GM23338 (cell line): ENCODE measurements around the gene GAA. TPM values are rescaled to one million over a fixed set of nuclear protein-coding genes. Genes with fewer than 3 reads are reported as not detected.

ENCODE experiments used
- ATAC-seq: fragments of 200-7000 bp; cut with Tn5 transposase; 3 replicates; pipeline ENCODE4 v1.9.1; 2020
- DNase-seq: peaks from one replicate; pipeline ENCODE4 v3.0.0-alpha.2; 2015; ENCODE audit warnings: low spot score
- H2AFZ ChIP-seq: fragments of 200-600 bp; sonication (generic); 2 replicates; pipeline ENCODE4 v1.8.0; 2016; ENCODE audit warnings: antibody characterized with exemption, mild to moderate bottlenecking, moderate library complexity
- H3F3A ChIP-seq: fragments of 200-600 bp; sonication (generic); replicated peaks from 2 replicates; pipeline ENCODE4 v1.8.0; 2017; ENCODE audit warnings: antibody characterized with exemption, mixed run types, low read depth
- H3K27ac ChIP-seq: fragments of 200-600 bp; sonication (generic); 2 replicates; pipeline ENCODE4 v1.6.1; 2016; ENCODE audit warnings: low read depth
- H3K27me3 ChIP-seq: fragments of 200-600 bp; sonication (generic); 2 replicates; pipeline ENCODE4 v1.8.0; 2016; ENCODE audit warnings: mild to moderate bottlenecking, mixed run types, moderate library complexity; ENCODE audit not compliant: insufficient read depth
- H3K36me3 ChIP-seq: fragments of 200-600 bp; sonication (generic); 2 replicates; pipeline ENCODE4 v1.8.0; 2016; ENCODE audit warnings: mild to moderate bottlenecking; ENCODE audit not compliant: insufficient read depth
- H3K4me1 ChIP-seq: fragments of 200-600 bp; sonication (generic); 2 replicates; pipeline ENCODE4 v1.8.0; 2016; ENCODE audit warnings: mild to moderate bottlenecking, moderate library complexity; ENCODE audit not compliant: insufficient read depth
- H3K4me2 ChIP-seq: fragments of 200-600 bp; sonication (generic); 2 replicates; pipeline ENCODE4 v1.7.1; 2017; ENCODE audit warnings: mixed run types
- H3K4me3 ChIP-seq: fragments of 200-600 bp; sonication (generic); 2 replicates; pipeline ENCODE4 v1.6.1; 2016; ENCODE audit warnings: mixed run types
- H3K79me2 ChIP-seq: fragments of 200-600 bp; sonication (generic); replicated peaks from 2 replicates; pipeline ENCODE4 v1.8.0; 2017; ENCODE audit warnings: mild to moderate bottlenecking; ENCODE audit not compliant: insufficient read depth
- H3K9me2 ChIP-seq: fragments of 200-600 bp; sonication (generic); 2 replicates; pipeline ENCODE4 v1.8.0; 2017; ENCODE audit not compliant: insufficient read depth
- H4K20me1 ChIP-seq: fragments of 200-600 bp; sonication (generic); replicated peaks from 2 replicates; pipeline ENCODE4 v1.8.0; 2017; ENCODE audit warnings: mild to moderate bottlenecking; ENCODE audit not compliant: insufficient read depth
- H3K27ac Mint-ChIP-seq: 2 replicates; pipeline ENCODE4 v1.8.0; 2020; ENCODE audit warnings: inconsistent platforms, mild to moderate bottlenecking, moderate library complexity, mixed read lengths
- H3K27me3 Mint-ChIP-seq: 3 replicates; pipeline ENCODE4 v1.8.0; 2022; ENCODE audit warnings: low read depth, mild to moderate bottlenecking, moderate library complexity, mixed read lengths, inconsistent platforms; ENCODE audit not compliant: insufficient read depth, poor library complexity
- H3K36me3 Mint-ChIP-seq: 3 replicates; pipeline ENCODE4 v1.8.0; 2021; ENCODE audit warnings: low read depth, mild to moderate bottlenecking, inconsistent platforms, moderate library complexity, mixed read lengths
- H3K4me1 Mint-ChIP-seq: 3 replicates; pipeline ENCODE4 v1.8.0; 2020; ENCODE audit warnings: mild to moderate bottlenecking, inconsistent platforms, mixed read lengths
- H3K4me3 Mint-ChIP-seq: 3 replicates; pipeline ENCODE4 v1.8.0; 2021; ENCODE audit warnings: moderate library complexity, mild to moderate bottlenecking, inconsistent platforms, mixed read lengths
- H3K9me3 Mint-ChIP-seq: 3 replicates; pipeline ENCODE4 v1.8.0; 2020; ENCODE audit warnings: moderate library complexity, mild to moderate bottlenecking, inconsistent platforms, mixed read lengths
- CREB1 ChIP-seq: fragments of 250-450 bp; sonication (Bioruptor Pico); IDR thresholded peaks from 2 replicates; pipeline ENCODE4 v1.5.0; 2020; ENCODE audit warnings: low read depth, mild to moderate bottlenecking, moderate library complexity
- EZH2phosphoT487 ChIP-seq: fragments of 200-600 bp; sonication (generic); IDR thresholded peaks from one replicate; pipeline ENCODE4 v1.8.1; 2018; ENCODE audit warnings: antibody characterized with exemption; ENCODE audit not compliant: unreplicated experiment
- NANOG ChIP-seq: IDR thresholded peaks from 2 replicates; pipeline ENCODE4 v1.6.1; 2016; ENCODE audit warnings: antibody characterized with exemption, borderline replicate concordance
- POLR2AphosphoS5 ChIP-seq: IDR thresholded peaks from 2 replicates; pipeline ENCODE4 v1.6.1; 2016; ENCODE audit warnings: antibody characterized with exemption, low read depth
- STAT1 ChIP-seq: IDR thresholded peaks from one replicate; pipeline ENCODE4 v1.6.1; 2016; ENCODE audit warnings: antibody characterized with exemption; ENCODE audit not compliant: unreplicated experiment
- ZNF114 ChIP-seq: fragments of 250-450 bp; sonication (Bioruptor Pico); IDR thresholded peaks from 2 replicates; pipeline ENCODE4 v1.5.0; 2020; ENCODE audit warnings: mild to moderate bottlenecking, moderate library complexity
- ZNF331 ChIP-seq: fragments of 250-450 bp; sonication (Bioruptor Pico); IDR thresholded peaks from 2 replicates; pipeline ENCODE4 v1.5.0; 2020; ENCODE audit warnings: low read depth, mild to moderate bottlenecking, moderate library complexity
- ZNF462 ChIP-seq: fragments of 250-450 bp; sonication (Bioruptor Pico); IDR thresholded peaks from 2 replicates; pipeline ENCODE4 v1.5.0; 2020; ENCODE audit warnings: mild to moderate bottlenecking, moderate library complexity
- polyA plus RNA-seq: library from polyadenylated mRNA; unstranded; fragments of >200 nt; fragmentation: Nextera tagmentation; extraction: Ambion mirVana; gene quantifications from 2 replicates; pipeline ENCODE4 v1.2.1, GENCODE V29; 2016
- total RNA-seq: library from RNA; depleted of rRNA; stranded (reverse); fragments of >200 nt; shearing (Covaris generic); gene quantifications from 2 replicates; pipeline ENCODE4 v1.2.3, GENCODE V29; 2014
- TF ChIP-seq, protein P1 (sequence below), 2 experiments: fragments of 200-600 bp in 1 of 2; sonication (generic) in 1 of 2; conservative IDR thresholded peaks; 2 replicates each; pipeline versions ENCODE4 v1.5.1 to v1.6.1; 2016 to 2017; ENCODE audit warnings: antibody characterized with exemption in 2 of 2, low read depth in 2 of 2, mild to moderate bottlenecking in 2 of 2, moderate library complexity in 1 of 2

GAA gene
- total and polyA plus RNA-seq, 2 experiments from 2014 or later, result 72.5 to 98.1 TPM

DNA sequence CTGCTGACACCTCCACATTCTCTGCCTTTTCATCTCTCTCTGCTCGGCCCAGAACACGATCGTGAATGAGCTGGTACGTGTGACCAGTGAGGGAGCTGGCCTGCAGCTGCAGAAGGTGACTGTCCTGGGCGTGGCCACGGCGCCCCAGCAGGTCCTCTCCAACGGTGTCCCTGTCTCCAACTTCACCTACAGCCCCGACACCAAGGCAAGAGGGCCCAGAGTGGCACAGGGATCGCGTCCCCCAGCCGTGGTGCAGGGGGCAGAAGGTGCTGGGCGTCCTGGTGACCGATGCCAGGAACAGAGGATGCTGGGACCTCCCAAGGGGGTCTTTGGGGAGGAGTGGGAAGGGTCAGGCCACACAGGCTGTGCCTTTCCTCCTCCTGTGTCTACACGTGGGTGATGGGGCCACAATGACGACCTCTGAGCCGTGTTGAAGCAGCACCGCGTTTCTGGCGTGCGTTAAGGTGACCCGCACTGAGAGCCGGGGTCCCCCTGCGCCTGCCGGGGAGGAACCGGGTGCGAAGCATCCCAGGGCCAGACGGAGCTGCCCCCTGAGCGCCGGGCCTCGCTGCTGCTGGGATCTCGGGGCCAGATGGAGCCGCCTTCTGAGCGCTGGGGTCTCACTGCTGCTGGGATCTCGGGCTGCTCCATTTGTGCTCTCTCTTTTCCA, 17.4 kb downstream of the GAA start:
- Mint-ChIP-seq H3K36me3 (peaks cover 23% of the 10 kb centered on the region; the same call in 2 of the 3 replicates), H3K27me3 (peaks cover 11% of the 10 kb centered on the region), H3K4me3 (no peak overlapping the region), H3K9me3 (no peaks in the 10 kb centered on the region; the same call in 2 of the 3 replicates), H3K27ac (no peak overlapping the region), H3K4me1 (peaks cover 5% of the 10 kb centered on the region; the same call in 2 of the 3 replicates)
- Histone ChIP-seq H3K4me3 (no peak overlapping the region), H2AFZ (no peak overlapping the region), H3K27me3 (no peaks in the 10 kb centered on the region), H3K27ac (no peak overlapping the region), H3K4me2 (no peak overlapping the region), H3K4me1 (peaks cover 2% of the 10 kb centered on the region; the same call in 1 of the 2 replicates), H3F3A (peaks cover 7% of the 10 kb centered on the region; the same call in 1 of the 2 replicates), H3K36me3 (no peaks in the 10 kb centered on the region; the same call in 1 of the 2 replicates), H3K79me2 (no peaks in the 10 kb centered on the region), H3K9me2 (no peaks in the 10 kb centered on the region), H4K20me1 (no peaks in the 10 kb centered on the region)
- ATAC-seq (no peak), DNase-seq (no peak)
- TF ChIP-seq, protein P1, sequence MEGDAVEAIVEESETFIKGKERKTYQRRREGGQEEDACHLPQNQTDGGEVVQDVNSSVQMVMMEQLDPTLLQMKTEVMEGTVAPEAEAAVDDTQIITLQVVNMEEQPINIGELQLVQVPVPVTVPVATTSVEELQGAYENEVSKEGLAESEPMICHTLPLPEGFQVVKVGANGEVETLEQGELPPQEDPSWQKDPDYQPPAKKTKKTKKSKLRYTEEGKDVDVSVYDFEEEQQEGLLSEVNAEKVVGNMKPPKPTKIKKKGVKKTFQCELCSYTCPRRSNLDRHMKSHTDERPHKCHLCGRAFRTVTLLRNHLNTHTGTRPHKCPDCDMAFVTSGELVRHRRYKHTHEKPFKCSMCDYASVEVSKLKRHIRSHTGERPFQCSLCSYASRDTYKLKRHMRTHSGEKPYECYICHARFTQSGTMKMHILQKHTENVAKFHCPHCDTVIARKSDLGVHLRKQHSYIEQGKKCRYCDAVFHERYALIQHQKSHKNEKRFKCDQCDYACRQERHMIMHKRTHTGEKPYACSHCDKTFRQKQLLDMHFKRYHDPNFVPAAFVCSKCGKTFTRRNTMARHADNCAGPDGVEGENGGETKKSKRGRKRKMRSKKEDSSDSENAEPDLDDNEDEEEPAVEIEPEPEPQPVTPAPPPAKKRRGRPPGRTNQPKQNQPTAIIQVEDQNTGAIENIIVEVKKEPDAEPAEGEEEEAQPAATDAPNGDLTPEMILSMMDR (conservative IDR thresholded peaks at IDR 0.05; ENCODE audit: low read depth in 2 of 2), result no peak
- TF ChIP-seq STAT1 (no peak), POLR2AphosphoS5 (no peak), ZNF462 (CRISPR knock-in tag) (no peak), EZH2phosphoT487 (no peak), NANOG (no peak), CREB1 (CRISPR knock-in tag) (no peak), ZNF331 (CRISPR knock-in tag) (no peak), ZNF114 (CRISPR knock-in tag) (no peak)
